HepG2 (cell line): ENCODE measurements around the gene CEP44. TPM values are rescaled to one million over a fixed set of nuclear protein-coding genes. Genes with fewer than 3 reads are reported as not detected.

Experiments
- ATAC-seq: fragments of 200-7000 bp; cut with Tn5 transposase; 3 replicates; pipeline ENCODE4 v1.9.1; 2020; ENCODE audit warnings: mild to moderate bottlenecking, moderate library complexity
- BruUV-seq: library from RNA; stranded (reverse); fragments of 400-500 nt; replicated peaks from 2 replicates; lab custom pipeline; 2021; lab: Mats Ljungman, UMichigan
- CTCF ChIA-PET: fragments of 300-600 bp; formaldehyde crosslinking; extraction: SDS; loops from one replicate; lab custom pipeline; 2021; ENCODE audit warnings: low total read pairs, inconsistent platforms, low intra/inter-chr PET ratio; lab: Yijun Ruan, JAX
- POLR2A ChIA-PET: fragments of 350-600 bp; sonication (Branson Sonifier 250); formaldehyde crosslinking; loops from one replicate; lab custom pipeline; 2020; ENCODE audit warnings: antibody characterized with exemption, inconsistent platforms; lab: Yijun Ruan, JAX
- DNase-seq: peaks from one replicate; pipeline ENCODE4 v3.0.0-alpha.2; 2015; ENCODE audit warnings: low spot score
- FAIRE-seq: peaks from 3 replicates; lab custom pipeline; 2011; peaks lifted over from hg19 to GRCh38; lab: Jason Lieb, UNC
- H2AFZ ChIP-seq: one replicate; pipeline ENCODE4 v1.6.1; 2011; ENCODE audit warnings: low read length, inconsistent platforms
- H3K27ac ChIP-seq: fragments of 300-600 bp; 3 replicates; pipeline ENCODE4 v1.8.0; 2011; ENCODE audit warnings: mixed run types, mild to moderate bottlenecking, mixed read lengths, low read length, inconsistent platforms; ENCODE audit not compliant: insufficient read depth; ENCODE audit errors: extremely low read length
- H3K27me3 ChIP-seq, 2 experiments: fragments of 200-600 bp in 1 of 2; 2 replicates in 1 of 2; 3 replicates in 1 of 2; pipeline versions ENCODE4 v1.6.0 to v1.8.0; 2011; ENCODE audit warnings: low read length in 2 of 2, mild to moderate bottlenecking in 2 of 2, moderate library complexity in 2 of 2, inconsistent platforms in 1 of 2; ENCODE audit not compliant: insufficient read depth in 2 of 2, control insufficient read depth in 1 of 2
- H3K36me3 ChIP-seq, 2 experiments: fragments of 200-600 bp in 1 of 2; replicated peaks in 1 of 2; 2 replicates in 1 of 2; 3 replicates in 1 of 2; pipeline versions ENCODE4 v1.5.1 to v1.8.0; 2011; ENCODE audit warnings: low read length in 2 of 2, inconsistent platforms in 1 of 2; ENCODE audit not compliant: insufficient read depth in 2 of 2, control insufficient read depth in 1 of 2
- H3K4me1 ChIP-seq: 2 replicates; pipeline ENCODE4 v1.5.1; 2012; ENCODE audit warnings: low read length, inconsistent platforms; ENCODE audit not compliant: insufficient read depth
- H3K4me2 ChIP-seq: 2 replicates; pipeline ENCODE4 v1.6.0; 2011; ENCODE audit warnings: low read depth, low read length, inconsistent platforms
- H3K4me3 ChIP-seq, 3 experiments: fragments of 200-600 bp in 1 of 3; sonication (generic), shearing (Covaris generic) in 1 of 3; replicated peaks in 1 of 3; 2 replicates each; pipeline ENCODE4 v1.5.1; 2011 to 2016; ENCODE audit warnings: low read length in 3 of 3, inconsistent platforms in 2 of 3, low read depth in 2 of 3, mild to moderate bottlenecking in 2 of 3, control low read depth in 1 of 3, mixed read lengths in 1 of 3; ENCODE audit not compliant: insufficient read depth in 1 of 3
- H3K79me2 ChIP-seq: one replicate; pipeline ENCODE4 v1.6.1; 2011; ENCODE audit warnings: low read length, inconsistent platforms; ENCODE audit not compliant: insufficient read depth
- H3K9ac ChIP-seq: 2 replicates; pipeline ENCODE4 v1.6.0; 2011; ENCODE audit warnings: mild to moderate bottlenecking, low read depth, low read length, inconsistent platforms; ENCODE audit not compliant: insufficient read depth
- H3K9me3 ChIP-seq: 2 replicates; pipeline ENCODE4 v1.5.1; 2012; ENCODE audit warnings: mild to moderate bottlenecking, low read length
- H4K20me1 ChIP-seq: 2 replicates; pipeline ENCODE4 v1.6.0; 2011; ENCODE audit warnings: inconsistent platforms, mild to moderate bottlenecking, low read length, moderate library complexity; ENCODE audit not compliant: insufficient read depth
- CCDC6 ChIP-seq: sonication (generic); formaldehyde crosslinking; IDR thresholded peaks from 2 replicates; pipeline ENCODE4 v1.8.1; 2022; ENCODE audit warnings: mild to moderate bottlenecking, missing genetic modification reagents, moderate library complexity
- DPF2 ChIP-seq: sonication (generic); formaldehyde crosslinking; IDR thresholded peaks from 2 replicates; pipeline ENCODE4 v1.4.0; 2020; ENCODE audit warnings: mild to moderate bottlenecking, low read depth, missing genetic modification reagents, borderline replicate concordance
- E2F2 ChIP-seq: sonication (generic); formaldehyde crosslinking; IDR thresholded peaks from 2 replicates; pipeline ENCODE4 v1.4.0; 2020; ENCODE audit warnings: missing genetic modification reagents, borderline replicate concordance
- JDP2 ChIP-seq: sonication (generic); formaldehyde crosslinking; IDR thresholded peaks from 2 replicates; pipeline ENCODE4 v1.8.1; 2022; ENCODE audit warnings: missing genetic modification reagents, borderline replicate concordance
- KDM2A ChIP-seq: sonication (generic); formaldehyde crosslinking; IDR thresholded peaks from 2 replicates; pipeline ENCODE4 v1.4.0; 2020; ENCODE audit warnings: low read depth, missing genetic modification reagents, borderline replicate concordance
- MYC ChIP-seq: sonication (generic); formaldehyde crosslinking; IDR thresholded peaks from 2 replicates; pipeline ENCODE4 v1.9.0; 2021; ENCODE audit warnings: missing genetic modification reagents, borderline replicate concordance
- RFX1 ChIP-seq: fragments of 450-650 bp; IDR thresholded peaks from 2 replicates; pipeline ENCODE4 v1.6.1; 2017
- SP2 ChIP-seq: sonication (generic); formaldehyde crosslinking; IDR thresholded peaks from 2 replicates; pipeline ENCODE4 v1.5.1; 2020; ENCODE audit warnings: mild to moderate bottlenecking, missing genetic modification reagents
- TCF7L2 ChIP-seq: IDR thresholded peaks from 2 replicates; pipeline ENCODE4 v1.6.1; 2011; ENCODE audit warnings: mild to moderate bottlenecking, low read depth, low read length, moderate library complexity
- THAP11 ChIP-seq: IDR thresholded peaks from 2 replicates; pipeline ENCODE4 v1.6.1; 2016; ENCODE audit warnings: missing biosample characterization, missing genetic modification reagents
- ZNF30 ChIP-seq: sonication (generic); formaldehyde crosslinking; IDR thresholded peaks from 2 replicates; pipeline ENCODE4 v1.5.0; 2020; ENCODE audit warnings: mild to moderate bottlenecking, missing genetic modification reagents
- ZNF354B ChIP-seq: sonication (generic); formaldehyde crosslinking; IDR thresholded peaks from 2 replicates; pipeline ENCODE4 v1.8.0; 2022; ENCODE audit warnings: mild to moderate bottlenecking, missing genetic modification reagents
- WGBS: methylation state at CpG from one replicate; pipeline ENCODE4 v1.1.6; 2017; ENCODE audit warnings: low lambda C conversion rate; 5-methylcytosine and 5-hydroxymethylcytosine counted together
- in situ Hi-C: cut with HindIII; loops from 2 replicates; pipeline ENCODE4 v1.10.0; 2017; ENCODE audit warnings: low pct_unique_long_range_greater_than_20kb; ENCODE audit not compliant: extremely low pct_ligation_motif_present
- intact Hi-C: fragments of 100-400 bp; cut with micrococcal nuclease; formaldehyde crosslinking; loops from one replicate; pipeline ENCODE4 v1.10.0; 2022; ENCODE audit not compliant: unreplicated experiment
- polyA plus RNA-seq, 8 experiments: library from polyadenylated mRNA; depleted of rRNA in 3 of 8; stranded (reverse) in 7 of 8; unstranded in 1 of 8; fragments of >200 nt; fragmentation: Illumina TruSeq in 4 of 8; extraction: Trizol in 4 of 8; gene quantifications; 2 replicates each; pipeline versions ENCODE4 v1.2.1 to v1.2.3, GENCODE V29; 2011 to 2016; ENCODE audit warnings: low read depth in 4 of 8, missing spikeins in 1 of 8, mixed read lengths in 1 of 8; ENCODE audit not compliant: insufficient read depth in 1 of 8
- total RNA-seq, 5 experiments: library from RNA; depleted of rRNA; stranded (reverse); fragments of >200 nt; fragmentation: Illumina TruSeq; extraction: Trizol; gene quantifications; 2 replicates each; pipeline ENCODE4 v1.2.3, GENCODE V29; 2016; ENCODE audit warnings: low read depth in 1 of 5
- TF ChIP-seq, protein P1 (sequence below): sonication (generic); formaldehyde crosslinking; IDR thresholded peaks from 2 replicates; pipeline ENCODE4 v1.5.0; 2020; ENCODE audit warnings: missing genetic modification reagents

Gene CEP44
- total and polyA plus RNA-seq, 2 of the 13 experiments (the other 11 are each of a cell fraction or from before 2014, with no cell fraction given), result 5.5 to 11.9 TPM

DNA sequence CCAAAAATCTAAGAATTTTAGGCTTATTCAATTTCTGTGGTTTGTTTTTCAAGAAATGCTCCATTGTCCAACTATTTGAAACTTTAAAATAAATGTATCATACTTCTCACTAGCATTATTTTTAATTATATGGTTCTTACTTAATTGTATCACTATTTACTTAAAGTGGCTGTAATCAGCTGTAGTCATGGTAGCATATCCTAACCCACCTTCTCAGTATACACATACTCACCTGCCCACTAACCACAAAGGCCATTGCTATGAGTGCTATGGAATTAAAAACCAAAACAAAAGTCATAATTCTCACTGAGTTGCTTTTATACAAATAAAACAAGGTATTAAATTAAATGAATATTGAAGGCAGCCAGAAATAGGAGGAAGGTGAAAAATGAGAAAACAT lies 5.2 kb upstream of the CEP44 start:
- in situ Hi-C loops, result no loop called here
- no TSS peak for BruUV-seq
- intact Hi-C loops, result no loop called here
- Histone ChIP-seq H3K36me3 (no peaks in the 10 kb centered on the region), H3K4me1 (peaks cover 6% of the 10 kb centered on the region), H3K4me2 (no peak overlapping the region), H3K79me2 (peaks cover 22% of the 10 kb centered on the region), H3K27me3 (no peaks in the 10 kb centered on the region; a peak in 1 of 5 replicates), H4K20me1 (no peaks in the 10 kb centered on the region), H3K4me3 (no peak overlapping the region), H2AFZ (no peak overlapping the region), H3K27ac (no peak overlapping the region), H3K9ac (no peak overlapping the region), H3K9me3 (no peaks in the 10 kb centered on the region)
- ATAC-seq, result no peak
- ChIA-PET CTCF (no interaction called here), POLR2A (no interaction called here)
- DNase-seq, result no peak
- no peak for TF ChIP-seq MYC
- TF ChIP-seq ZNF30 (CRISPR knock-in tag), result no peak
- TF ChIP-seq KDM2A (CRISPR knock-in tag), result no peak
- no peak for TF ChIP-seq TCF7L2
- no peak for TF ChIP-seq RFX1
- FAIRE-seq, result no peak

DNA sequence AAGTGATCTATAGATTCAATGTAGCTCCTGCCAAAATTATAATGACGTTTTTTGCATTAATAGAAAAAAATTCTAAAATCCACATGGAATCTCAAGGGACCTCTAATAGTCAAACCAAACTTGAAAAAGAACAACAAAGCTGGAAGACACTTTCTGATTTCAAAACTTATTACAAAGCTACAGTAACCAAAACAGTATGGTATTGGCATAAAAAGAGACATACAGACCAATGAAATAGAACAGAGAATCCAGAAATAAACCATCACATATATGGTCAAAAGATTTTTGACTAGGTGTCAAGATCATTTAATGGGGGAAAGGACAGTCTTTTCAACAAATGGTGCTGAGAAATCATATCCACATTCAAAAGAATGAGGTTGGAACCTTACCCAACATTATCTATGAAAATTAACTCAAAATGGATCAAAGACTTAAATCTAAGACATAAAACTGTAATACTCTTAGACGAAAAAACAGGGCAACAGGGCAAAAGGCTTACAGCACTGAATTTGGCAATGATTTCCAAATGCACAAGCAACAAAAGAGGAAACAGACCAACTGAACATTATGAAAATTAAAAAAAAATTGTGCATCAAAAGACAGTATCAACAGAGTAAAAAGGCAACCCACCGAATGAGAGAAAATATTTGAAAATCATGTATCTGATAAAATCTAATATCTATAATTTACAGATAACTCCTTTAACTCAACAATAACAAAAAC lies 4.1 kb upstream of the CEP44 start:
- no peak overlapping the region for H3K9ac ChIP-seq
- no peak for FAIRE-seq
- no peak for ATAC-seq
- POLR2A ChIA-PET, result no interaction called here
- TF ChIP-seq THAP11 (CRISPR knock-in tag) (no peak), SP2 (CRISPR knock-in tag) (no peak), E2F2 (CRISPR knock-in tag) (no peak), JDP2 (CRISPR knock-in tag) (no peak), ZNF354B (no peak), CCDC6 (no peak), DPF2 (no peak)
- TF ChIP-seq, protein P1, sequence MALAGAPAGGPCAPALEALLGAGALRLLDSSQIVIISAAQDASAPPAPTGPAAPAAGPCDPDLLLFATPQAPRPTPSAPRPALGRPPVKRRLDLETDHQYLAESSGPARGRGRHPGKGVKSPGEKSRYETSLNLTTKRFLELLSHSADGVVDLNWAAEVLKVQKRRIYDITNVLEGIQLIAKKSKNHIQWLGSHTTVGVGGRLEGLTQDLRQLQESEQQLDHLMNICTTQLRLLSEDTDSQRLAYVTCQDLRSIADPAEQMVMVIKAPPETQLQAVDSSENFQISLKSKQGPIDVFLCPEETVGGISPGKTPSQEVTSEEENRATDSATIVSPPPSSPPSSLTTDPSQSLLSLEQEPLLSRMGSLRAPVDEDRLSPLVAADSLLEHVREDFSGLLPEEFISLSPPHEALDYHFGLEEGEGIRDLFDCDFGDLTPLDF (CRISPR knock-in tag), result no peak
- TF ChIP-seq, all 625 proteins: peak for 0
- intact Hi-C loops (no loop called here), in situ Hi-C loops (no loop called here)
- Histone ChIP-seq H4K20me1 (no peaks in the 10 kb centered on the region), H2AFZ (no peak overlapping the region), H3K4me3 (no peak overlapping the region), H3K36me3 (no peaks in the 10 kb centered on the region), H3K27ac (no peak overlapping the region), H3K4me1 (peaks cover 7% of the 10 kb centered on the region), H3K79me2 (peaks cover 25% of the 10 kb centered on the region), H3K27me3 (no peaks in the 10 kb centered on the region; a peak in 1 of 5 replicates), H3K4me2 (no peak overlapping the region), H3K9me3 (no peaks in the 10 kb centered on the region)
- WGBS, result 90% methylated on average over 3 of the region's 3 CpGs
- CTCF ChIA-PET, result no interaction called here
- no TSS peak for BruUV-seq
- no peak for DNase-seq
